Hepatocyte (in vitro differentiated cells): Measurements from ENCODE around the gene TMEM38A.

Source experiments
- EZH2 ChIP-seq: fragments of 200-600 bp; sonication (generic); IDR thresholded peaks from 2 replicates; pipeline ENCODE4 v1.6.1; 2016; ENCODE audit warnings: antibody characterized with exemption, mild to moderate bottlenecking, borderline replicate concordance
- EZH2phosphoT487 ChIP-seq: fragments of 200-600 bp; sonication (generic); IDR thresholded peaks from one replicate; pipeline ENCODE4 v1.6.1; 2018; ENCODE audit warnings: antibody characterized with exemption, mild to moderate bottlenecking, low read depth, moderate library complexity; ENCODE audit not compliant: unreplicated experiment, severe bottlenecking
- TF ChIP-seq, protein P1 (sequence below): fragments of 200-600 bp; sonication (generic); IDR thresholded peaks from 2 replicates; pipeline ENCODE4 v1.5.1; 2016; ENCODE audit warnings: antibody characterized with exemption, mild to moderate bottlenecking; ENCODE audit not compliant: poor library complexity

DNA sequence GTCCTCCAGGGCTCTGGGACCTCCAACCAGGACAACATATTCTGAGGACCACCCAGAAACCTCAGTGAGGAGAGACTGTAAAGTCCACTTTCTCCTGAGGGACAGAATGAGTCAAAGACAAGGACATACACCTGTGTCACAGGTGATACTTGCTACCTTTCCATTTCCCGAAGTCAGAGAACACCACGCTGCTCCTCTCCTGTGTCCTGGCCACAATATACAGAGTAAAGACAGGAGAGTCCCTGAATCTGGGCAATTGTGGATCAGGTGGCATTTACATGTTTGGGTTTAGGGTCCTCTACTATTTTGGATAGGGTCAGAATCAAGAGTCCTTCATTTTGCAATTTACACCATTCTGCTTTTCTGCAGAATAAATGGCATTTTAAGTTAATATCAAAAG is 37.9 kb upstream of the TMEM38A start:
- TF ChIP-seq, protein P1, sequence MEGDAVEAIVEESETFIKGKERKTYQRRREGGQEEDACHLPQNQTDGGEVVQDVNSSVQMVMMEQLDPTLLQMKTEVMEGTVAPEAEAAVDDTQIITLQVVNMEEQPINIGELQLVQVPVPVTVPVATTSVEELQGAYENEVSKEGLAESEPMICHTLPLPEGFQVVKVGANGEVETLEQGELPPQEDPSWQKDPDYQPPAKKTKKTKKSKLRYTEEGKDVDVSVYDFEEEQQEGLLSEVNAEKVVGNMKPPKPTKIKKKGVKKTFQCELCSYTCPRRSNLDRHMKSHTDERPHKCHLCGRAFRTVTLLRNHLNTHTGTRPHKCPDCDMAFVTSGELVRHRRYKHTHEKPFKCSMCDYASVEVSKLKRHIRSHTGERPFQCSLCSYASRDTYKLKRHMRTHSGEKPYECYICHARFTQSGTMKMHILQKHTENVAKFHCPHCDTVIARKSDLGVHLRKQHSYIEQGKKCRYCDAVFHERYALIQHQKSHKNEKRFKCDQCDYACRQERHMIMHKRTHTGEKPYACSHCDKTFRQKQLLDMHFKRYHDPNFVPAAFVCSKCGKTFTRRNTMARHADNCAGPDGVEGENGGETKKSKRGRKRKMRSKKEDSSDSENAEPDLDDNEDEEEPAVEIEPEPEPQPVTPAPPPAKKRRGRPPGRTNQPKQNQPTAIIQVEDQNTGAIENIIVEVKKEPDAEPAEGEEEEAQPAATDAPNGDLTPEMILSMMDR, result no peak
- TF ChIP-seq EZH2 (no peak), EZH2phosphoT487 (no peak)
